Upper lobe of left lung (tissue), 4 donors: ENCODE results near the gene SREBF1.

Source experiments
- CTCF ChIP-seq, 6 experiments: fragments of 450-650 bp in 4 of 6; fragments of 200-600 bp in 2 of 6; sonication (generic) in 2 of 6; IDR thresholded peaks; one replicate each; pipeline ENCODE4 v1.5.1; 2016 to 2019; ENCODE audit warnings: antibody characterized with exemption in 6 of 6
- POLR2AphosphoS5 ChIP-seq, 2 donors: sonication (generic); formaldehyde crosslinking; IDR thresholded peaks; one replicate each; pipeline ENCODE4 v1.5.1; 2017; ENCODE audit warnings: antibody characterized with exemption in 2 of 2

- TF ChIP-seq CTCF (IDR thresholded peaks at IDR 0.05): no peak
- TF ChIP-seq POLR2AphosphoS5 (IDR thresholded peaks at IDR 0.05): peak; percentile 4 to 34
Measured at GRCh38 chr17:17877529-17878358, 41.0 kb upstream of the SREBF1 start.
